GM18517 (cell line): ENCODE results near the gene SLC24A4.

ENCODE experiments used
- ATAC-seq: cut with Tn5 transposase; IDR thresholded peaks from one replicate; pipeline ENCODE4 v1.9.1; 2021; ENCODE audit warnings: mild to moderate bottlenecking, moderate library complexity; ENCODE audit not compliant: unreplicated experiment

Gene SLC24A4

DNA sequence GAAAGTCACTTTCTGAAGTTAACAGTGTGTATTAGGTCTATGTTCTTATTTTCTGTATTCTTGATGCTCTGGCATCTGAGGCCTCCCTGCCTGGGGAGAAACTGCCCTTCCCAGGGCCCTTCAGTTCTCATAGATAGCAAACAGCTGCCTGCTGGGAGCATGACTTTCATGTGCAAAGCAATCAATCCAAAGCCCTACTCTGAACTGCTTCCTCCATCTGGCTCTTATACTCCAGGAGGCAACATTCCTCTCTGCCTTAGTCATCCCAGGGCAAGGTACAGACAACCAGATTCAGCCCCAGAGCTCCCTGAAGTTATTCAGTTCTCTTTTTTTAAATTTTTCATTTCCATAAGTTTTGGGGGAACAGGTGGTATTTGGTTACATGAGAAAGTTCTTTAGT, 149.0 kb downstream of the SLC24A4 start:
- no peak for ATAC-seq

DNA sequence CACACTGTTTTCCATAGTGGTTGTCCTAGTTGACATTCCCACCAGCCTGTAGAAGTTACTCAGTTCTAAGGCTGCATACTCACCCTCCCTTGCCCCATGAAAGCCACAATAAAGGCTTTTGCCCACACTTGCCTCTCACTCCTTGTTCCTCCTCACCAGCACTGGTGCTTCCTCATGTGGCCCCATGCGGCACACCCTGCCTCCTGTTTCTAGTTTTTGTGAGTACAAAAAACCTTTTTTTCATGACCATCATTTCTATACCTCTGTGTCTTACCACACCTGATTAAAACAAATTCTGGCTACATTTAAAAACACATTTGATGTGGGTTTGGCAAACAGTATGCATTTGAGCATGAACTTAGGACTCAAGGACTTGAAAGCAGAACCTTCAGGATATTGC, 149.9 kb downstream of the SLC24A4 start:
- no peak for ATAC-seq

GRCh38 chr14:92473261-92473968, 150.4 kb downstream of the SLC24A4 start:
- ATAC-seq, result no peak

DNA sequence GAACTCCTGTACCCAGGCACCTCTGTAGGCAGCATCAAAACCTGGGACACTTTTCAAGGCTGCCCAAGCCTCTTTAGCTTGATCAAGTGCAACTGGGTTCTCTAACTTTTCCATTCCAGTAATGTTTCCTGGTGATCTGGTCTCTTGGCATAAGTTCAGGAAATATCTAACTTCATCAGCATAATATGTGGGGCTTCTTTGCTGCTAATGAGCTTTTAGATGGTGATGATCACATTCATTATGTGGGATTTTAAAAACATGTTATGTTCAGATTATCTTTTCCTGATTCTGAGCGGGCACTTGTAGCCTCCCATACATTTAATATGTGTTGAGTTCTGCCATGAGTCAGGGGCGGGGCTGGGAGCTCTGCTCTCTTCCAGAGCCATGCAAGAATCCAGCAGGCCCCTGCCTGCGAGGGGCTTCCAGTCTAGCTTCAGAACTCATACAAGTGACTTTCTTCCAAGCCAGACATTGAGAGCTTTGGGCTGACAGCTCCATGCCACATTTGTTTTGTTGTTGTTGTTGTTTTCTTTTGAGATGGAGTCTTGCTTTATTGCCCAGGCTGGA, 151.1 kb downstream of the SLC24A4 start:
- ATAC-seq, result no peak

DNA sequence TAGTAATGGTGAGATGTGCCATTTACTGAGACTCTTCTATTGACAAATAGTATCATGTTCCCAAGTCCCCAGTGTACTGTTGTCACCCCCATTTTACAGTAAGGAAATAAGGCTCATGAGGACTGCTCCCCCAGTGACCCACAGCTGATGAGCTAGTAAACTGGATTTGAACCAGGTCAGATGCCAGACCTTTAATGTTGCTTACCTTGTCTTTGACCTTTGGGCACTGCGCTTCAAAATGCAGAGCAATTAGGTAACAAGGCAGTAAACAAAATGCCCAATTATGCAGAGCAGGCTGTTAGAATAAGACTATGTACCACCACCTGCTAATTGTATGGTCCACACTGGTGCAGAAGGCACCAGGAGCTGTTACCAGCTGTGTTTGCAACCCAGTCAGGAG, 152.1 kb downstream of the SLC24A4 start:
- ATAC-seq, result no peak

GRCh38 chr14:92475451-92476187, 152.7 kb downstream of the SLC24A4 start:
- no peak for ATAC-seq

GRCh38 chr14:92480856-92481255, 157.9 kb downstream of the SLC24A4 start:
- ATAC-seq, result no peak

DNA sequence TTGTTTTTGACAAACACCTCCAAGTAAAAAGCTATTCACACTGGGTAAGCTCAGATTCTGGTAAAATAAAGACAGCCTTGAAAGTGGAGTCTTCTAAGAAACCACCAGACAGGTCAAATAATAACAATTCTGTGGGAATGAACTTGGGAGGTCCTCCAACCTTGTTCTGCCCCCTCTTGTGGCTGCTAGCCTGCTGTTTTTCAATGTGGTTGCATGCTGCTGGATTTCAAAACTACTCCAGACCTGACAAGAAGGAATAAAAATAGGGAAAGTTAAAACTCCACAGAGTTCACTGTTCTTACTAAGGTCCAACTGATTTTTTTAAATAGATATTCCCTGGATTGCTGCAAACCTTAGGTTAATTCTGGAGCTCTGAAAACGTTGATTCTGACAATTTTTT, 158.4 kb downstream of the SLC24A4 start:
- ATAC-seq, result no peak

DNA sequence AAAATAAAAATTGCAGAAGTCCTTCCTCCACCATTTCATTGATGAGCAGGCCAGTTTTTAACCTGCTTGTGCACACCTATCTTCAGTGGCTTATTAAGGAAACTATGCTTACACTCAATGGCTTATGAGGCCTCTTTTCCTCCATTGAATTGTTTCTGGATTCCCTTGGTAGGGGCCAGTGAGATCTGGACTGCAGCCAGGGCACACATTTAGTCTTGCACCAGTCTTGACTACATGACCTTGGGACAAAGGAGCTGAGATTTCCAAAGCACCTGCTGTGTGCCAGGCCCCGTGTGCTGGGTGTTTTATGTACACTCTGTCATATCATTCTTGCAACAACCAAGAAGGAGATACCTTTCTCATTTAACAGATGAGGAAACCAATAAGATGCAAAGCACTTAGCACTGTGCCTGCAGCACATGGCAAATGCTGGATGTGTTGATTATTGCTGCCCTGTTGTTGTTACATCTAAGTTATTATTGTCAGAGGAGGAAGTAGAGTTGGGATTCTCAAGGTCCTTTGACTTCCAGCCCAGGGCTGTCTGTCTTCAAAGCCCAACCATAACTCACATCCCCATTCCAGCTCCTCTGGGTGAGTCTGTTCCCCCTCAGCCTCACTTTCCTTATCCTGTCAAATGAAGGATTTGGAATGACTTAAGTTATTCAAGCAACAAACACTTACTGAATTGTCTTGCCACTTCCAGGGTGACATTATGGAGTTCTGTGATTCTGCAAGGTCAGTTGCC, 159.0 kb downstream of the SLC24A4 start:
- no peak for ATAC-seq

DNA sequence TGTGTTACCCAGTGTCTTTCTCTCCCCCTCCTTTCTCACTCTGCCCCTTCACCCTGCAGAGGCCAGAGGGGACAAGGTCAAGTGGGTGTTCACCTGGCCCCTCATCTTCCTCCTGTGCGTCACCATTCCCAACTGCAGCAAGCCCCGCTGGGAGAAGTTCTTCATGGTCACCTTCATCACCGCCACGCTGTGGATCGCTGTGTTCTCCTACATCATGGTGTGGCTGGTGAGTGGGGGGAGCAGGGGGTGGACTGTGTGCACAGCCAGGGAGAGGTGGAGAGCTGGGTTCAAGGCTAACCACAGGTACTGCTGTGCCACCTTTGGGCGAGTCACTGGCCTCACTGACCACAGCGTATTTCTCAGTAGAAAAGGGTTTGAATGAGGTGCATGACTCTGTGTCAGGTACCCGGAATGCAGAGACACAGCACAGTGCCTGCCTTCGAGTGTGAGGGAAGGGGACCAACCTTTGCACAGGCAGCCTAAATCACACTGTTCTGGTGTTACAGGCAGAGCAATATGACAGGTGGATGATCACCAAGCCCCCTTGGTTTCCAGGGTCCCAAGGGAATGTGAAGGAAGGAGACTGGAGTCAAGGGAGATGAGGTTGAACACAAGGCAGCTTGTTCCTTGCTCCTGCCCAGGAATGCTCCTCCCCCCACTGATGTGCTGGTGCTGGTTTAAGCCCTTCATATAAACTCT, 159.8 kb downstream of the SLC24A4 start:
- no peak for ATAC-seq

DNA sequence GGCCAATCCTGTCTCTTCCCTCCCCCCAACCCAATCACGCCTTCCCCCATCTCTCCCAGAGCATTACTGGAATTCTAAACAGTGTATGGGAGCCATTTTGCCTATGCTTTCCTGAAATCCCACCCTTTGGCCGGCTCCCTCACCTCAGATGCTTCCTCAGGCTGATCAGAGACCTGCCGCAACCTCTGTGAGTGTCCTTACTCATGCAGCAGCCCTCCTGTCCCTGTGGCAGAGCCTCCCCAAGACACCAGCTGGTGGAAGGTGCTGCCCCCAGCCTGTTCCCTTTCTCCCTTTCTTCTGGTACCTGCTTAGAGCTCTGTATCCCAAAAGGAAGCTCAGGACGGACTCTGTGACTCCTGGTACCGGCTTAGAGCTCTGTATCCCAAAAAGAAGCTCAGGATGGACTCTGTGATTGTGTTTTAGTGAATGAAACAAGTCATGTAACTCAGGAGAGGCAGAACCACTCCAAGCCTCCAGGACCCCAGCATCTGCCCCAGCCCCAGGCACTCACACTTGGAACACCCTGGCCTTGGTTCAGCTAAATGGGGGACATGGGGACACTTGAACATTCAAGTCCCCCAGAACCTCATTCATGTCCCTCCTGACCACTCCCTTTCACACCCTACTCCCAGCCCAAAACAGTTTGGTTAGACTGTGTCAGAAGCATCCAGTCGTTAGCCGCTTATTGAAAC, 161.3 kb downstream of the SLC24A4 start:
- no peak for ATAC-seq

- no peak for ATAC-seq
Observed at GRCh38 chr14:92486881-92487280, 163.9 kb downstream of the SLC24A4 start.

DNA sequence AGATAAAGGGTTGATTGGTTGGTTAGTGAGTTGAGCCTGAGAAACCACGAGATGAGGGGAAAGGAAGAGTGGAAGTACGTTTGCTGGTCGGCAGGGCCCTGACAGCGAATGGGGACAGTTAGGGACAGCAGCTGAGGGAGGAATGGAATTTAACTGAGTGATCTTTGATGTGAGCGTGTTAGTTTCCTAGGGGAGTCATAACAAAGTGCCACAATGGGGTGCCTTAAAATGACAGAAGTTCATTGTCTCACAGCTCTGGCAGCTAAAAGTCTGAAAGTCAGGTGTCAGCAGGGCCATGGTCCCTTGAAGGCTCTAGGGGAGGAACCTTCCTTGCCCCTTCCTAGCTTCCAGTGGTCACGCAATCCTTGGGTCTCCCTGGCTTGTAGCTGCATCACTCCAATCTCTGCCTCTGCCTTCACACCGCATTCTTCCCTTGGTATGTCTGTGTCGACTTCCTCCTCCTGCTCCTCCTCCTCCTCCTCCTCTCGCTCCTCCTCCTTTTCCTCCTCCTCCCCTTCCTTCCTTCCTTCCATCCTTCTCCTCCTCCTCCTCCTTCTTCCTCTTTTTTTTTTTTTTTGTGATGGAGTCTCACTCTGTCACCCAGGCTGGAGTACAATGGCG, 164.7 kb downstream of the SLC24A4 start:
- no peak for ATAC-seq

- ATAC-seq, result no peak
Observed at GRCh38 chr14:92489394-92490238, 166.7 kb downstream of the SLC24A4 start.

DNA sequence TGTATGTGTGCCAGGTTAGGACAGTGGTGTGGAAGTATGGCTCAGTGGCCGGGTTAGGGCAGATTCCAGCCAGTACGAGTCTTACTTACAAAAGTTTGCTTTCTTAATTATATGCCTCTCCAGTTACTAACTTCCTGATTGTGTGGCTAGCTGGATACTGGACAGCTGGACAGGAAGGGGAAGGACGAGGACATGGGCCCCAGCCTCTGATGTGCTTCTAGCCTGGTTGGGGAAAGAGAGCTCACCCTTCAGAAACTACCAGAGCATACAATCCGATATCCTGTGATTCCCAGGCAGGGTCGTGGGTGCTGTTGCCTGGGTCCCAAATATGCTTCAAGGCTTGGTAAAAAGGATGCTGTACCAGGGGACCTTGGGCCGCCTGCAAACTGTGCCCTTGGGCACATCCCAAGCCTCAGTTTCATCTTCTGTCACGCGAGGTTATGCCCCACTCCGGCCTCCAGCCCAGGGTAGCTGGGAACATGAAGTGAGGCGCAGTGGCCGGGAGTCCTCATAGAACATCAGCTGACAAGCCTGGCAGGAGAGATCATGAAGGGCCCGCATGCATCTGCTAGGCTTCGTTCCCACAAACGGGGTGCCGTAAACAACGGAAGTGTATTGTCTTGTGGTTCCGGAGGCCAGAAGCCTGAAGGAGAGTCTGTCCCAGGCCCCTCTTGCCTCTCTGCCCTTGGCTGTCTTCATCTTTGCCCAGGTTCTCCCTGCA, 167.4 kb downstream of the SLC24A4 start:
- no peak for ATAC-seq

DNA sequence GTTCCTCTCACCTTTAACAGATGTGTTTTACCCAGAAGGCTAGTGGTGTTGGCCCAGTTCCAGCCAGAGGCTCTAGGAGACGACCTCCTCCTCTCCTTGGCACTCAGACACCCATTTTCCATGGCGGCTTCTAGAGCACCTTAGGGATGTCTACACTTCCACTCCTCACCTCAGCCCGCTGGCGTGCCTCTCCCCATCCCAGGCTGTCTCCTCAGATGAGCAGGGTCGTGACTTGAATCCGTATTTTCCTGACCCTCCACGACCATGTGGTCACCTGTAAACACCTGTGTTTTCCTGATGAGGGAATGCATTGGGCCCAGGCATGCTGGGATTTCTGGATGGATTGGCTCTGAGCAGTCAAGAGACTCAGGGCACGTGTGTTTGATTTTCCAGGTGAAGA, 168.8 kb downstream of the SLC24A4 start:
- ATAC-seq, result no peak

DNA sequence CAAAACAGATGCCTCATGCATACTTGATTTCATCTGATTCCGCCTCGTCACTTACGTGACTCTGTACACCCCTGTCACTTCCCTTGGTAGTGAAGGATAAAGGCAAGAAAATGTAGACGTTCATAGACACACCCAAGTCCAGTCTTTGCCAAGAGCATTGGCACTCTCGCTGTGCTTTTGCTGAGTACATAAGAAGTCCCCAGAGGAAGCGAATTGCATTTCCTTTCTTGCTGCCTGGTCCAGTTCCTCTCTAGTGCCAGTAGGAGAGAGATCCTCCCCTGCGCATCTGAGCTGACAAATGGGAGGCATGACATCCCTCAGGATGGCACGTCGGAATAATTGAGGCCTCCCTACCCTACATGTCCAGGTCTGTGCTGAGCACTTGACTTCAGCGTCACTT, 169.3 kb downstream of the SLC24A4 start:
- ATAC-seq, result no peak

DNA sequence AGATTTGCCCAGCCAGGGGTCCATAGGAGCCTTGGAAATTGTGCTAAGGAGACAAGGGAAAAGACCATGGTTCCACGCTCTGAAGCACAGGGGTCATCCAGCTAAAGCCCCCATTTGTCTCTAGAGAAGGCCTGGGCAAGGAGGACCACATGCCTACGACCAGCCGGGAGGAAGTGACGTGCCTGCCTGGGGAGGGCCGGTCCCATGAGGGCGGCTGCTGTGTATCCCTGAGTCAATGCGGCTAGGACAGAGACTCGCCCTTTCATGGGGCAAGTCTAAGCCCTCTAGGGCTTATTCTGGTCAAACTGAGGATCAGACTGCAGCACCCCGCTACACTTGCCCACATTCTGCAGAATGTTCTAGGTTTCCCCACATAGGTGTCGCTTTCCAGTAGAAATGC, 170.1 kb downstream of the SLC24A4 start:
- ATAC-seq, result no peak
